Stimulated activated CD4-positive, alpha-beta T cell treated with anti-CD3 and anti-CD28 coated beads, TNF-alpha, amount 100 ng/mL, for 48 hours (primary cell): ENCODE results near the gene MOV10.

Source experiments
- DNase-seq, 3 donors: peaks; one replicate each; pipeline ENCODE4 v3.0.0-alpha.2; 2020; ENCODE audit warnings: low read depth in 3 of 3

MOV10 gene

DNA sequence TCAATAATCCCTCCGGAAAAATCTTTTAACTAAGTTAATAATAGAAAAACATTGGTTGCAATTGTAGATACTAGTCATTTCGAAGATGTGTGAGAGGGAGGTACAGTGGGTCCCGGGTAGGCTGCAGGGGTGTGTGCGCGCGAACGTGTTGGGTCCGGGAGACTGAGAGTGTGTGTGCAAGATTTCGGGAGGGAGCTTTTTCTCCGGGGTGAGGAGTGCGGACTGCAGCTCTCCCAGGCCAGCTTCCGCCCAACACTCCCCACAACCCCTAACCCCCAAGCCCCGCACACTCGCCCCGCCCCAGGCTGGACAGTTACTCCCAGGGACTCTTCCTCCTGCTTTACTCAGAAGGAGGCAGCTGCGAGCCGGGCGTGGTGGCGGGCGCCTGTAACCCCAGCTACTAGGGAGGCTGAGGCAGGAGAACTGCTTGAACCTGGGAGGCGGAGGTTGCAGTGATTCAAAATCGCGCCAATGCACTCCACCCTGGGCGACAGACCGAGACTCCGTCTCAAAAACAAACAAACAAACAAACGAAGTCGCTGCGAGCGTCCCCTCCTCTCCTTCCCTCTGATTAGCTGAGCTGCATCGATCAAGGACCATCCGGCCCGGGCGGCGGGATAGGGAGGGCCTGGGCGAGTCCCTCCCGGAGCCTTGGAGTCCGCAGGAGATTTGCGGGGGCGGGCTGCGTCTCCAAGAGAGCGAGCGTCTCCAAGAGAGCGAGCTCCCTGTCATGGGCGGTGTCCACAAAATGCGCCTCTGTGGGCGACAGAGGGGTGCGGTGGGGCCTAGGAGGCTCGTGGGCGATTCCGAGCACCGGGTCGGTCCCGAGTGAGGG lies 68.9 kb downstream of the MOV10 start:
- DNase-seq: no peak

- DNase-seq: no peak
These were observed 69.6 kb downstream of the MOV10 start for GRCh38 chr1:112744009-112744578.

DNA sequence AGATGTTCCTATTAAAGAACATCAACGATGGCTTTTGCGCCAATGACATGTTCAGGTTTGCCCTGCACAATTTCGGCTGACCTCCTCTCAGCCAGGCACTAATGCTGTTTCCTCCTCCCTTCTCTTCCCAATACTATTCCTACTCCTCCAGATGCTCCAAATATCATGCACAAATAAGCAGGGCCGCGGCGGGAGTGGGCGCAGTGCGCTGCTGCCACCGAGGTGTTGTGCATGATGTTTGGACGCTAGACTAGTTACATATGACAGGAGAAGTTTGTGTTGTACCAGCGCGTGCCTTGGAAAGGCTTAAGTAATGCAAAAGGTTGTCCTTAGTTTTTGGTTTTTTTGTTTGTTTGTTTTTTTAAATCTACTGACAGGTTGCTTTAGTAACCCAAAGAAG lies 73.9 kb downstream of the MOV10 start:
- DNase-seq: no peak
